NCI-H446 treated with DMSO at 0.1 percent for 48 hours (cell line): Measurements from ENCODE around the gene HDAC11.
"Not testable (repeated sequence)": the region's sequence is repeated elsewhere in the genome, so short reads cannot be mapped to it uniquely, and the experiment has no call there.

Experiments used
- DNase-seq: peaks from one replicate; lab custom pipeline; 2025; lab: John Stamatoyannopoulos, UW

The HDAC11 gene

GRCh38 chr3:13493867-13494441 is 13.8 kb downstream of the HDAC11 start:
- DNase-seq = no peak

GRCh38 chr3:13494463-13495350 is 14.6 kb downstream of the HDAC11 start:
- no peak for DNase-seq

- DNase-seq = no peak
These were observed 15.3 kb downstream of the HDAC11 start for GRCh38 chr3:13495351-13495813.

- peak; percentile 16 for DNase-seq
These were observed 16.0 kb downstream of the HDAC11 start for GRCh38 chr3:13495921-13496723.

GRCh38 chr3:13496879-13497278 is 16.8 kb downstream of the HDAC11 start:
- no peak for DNase-seq

GRCh38 chr3:13497386-13497785 is 17.3 kb downstream of the HDAC11 start:
- DNase-seq = no peak

GRCh38 chr3:13498354-13499060 is 18.4 kb downstream of the HDAC11 start:
- DNase-seq = no peak

GRCh38 chr3:13499246-13499645 is 19.1 kb downstream of the HDAC11 start:
- DNase-seq = not testable (repeated sequence)

GRCh38 chr3:13500133-13500885 is 20.2 kb downstream of the HDAC11 start:
- no peak for DNase-seq

- DNase-seq = no peak
These were observed 20.9 kb downstream of the HDAC11 start for GRCh38 chr3:13501056-13501455.

- DNase-seq = no peak
These were observed 21.4 kb downstream of the HDAC11 start for GRCh38 chr3:13501521-13501920.

- no peak for DNase-seq
These were observed 22.1 kb downstream of the HDAC11 start for GRCh38 chr3:13501958-13502790.

GRCh38 chr3:13502791-13503060 is 22.6 kb downstream of the HDAC11 start:
- DNase-seq = no peak

- no peak for DNase-seq
These were observed 24.2 kb downstream of the HDAC11 start for GRCh38 chr3:13504161-13504831.

- DNase-seq = no peak
These were observed 25.3 kb downstream of the HDAC11 start for GRCh38 chr3:13505147-13506130.

- no peak for DNase-seq
These were observed 26.1 kb downstream of the HDAC11 start for GRCh38 chr3:13506239-13506638.

- DNase-seq = no peak
These were observed 26.6 kb downstream of the HDAC11 start for GRCh38 chr3:13506680-13507079.

GRCh38 chr3:13507247-13507569 is 27.1 kb downstream of the HDAC11 start:
- DNase-seq = no peak
